Glutamatergic neuron (in vitro differentiated cells): Measurements from ENCODE around the gene TLR8. TPM values are rescaled to one million over a fixed set of nuclear protein-coding genes. Genes with fewer than 3 reads are reported as not detected.
"Not testable (repeated sequence)": the region's sequence is repeated elsewhere in the genome, so short reads cannot be mapped to it uniquely, and the experiment has no call there.

ENCODE experiments used
- DNase-seq: peaks from one replicate; pipeline ENCODE4 v3.0.0; 2022
- H3K27ac Mint-ChIP-seq: one replicate; pipeline ENCODE4 v1.8.0; 2020; ENCODE audit warnings: mild to moderate bottlenecking, mixed read lengths, inconsistent platforms; ENCODE audit not compliant: unreplicated experiment
- H3K27me3 Mint-ChIP-seq: one replicate; pipeline ENCODE4 v1.8.0; 2020; ENCODE audit warnings: mild to moderate bottlenecking, moderate library complexity, mixed read lengths, inconsistent platforms; ENCODE audit not compliant: unreplicated experiment
- H3K36me3 Mint-ChIP-seq: one replicate; pipeline ENCODE4 v1.8.0; 2020; ENCODE audit warnings: mild to moderate bottlenecking, mixed read lengths, inconsistent platforms; ENCODE audit not compliant: unreplicated experiment
- H3K4me1 Mint-ChIP-seq: one replicate; pipeline ENCODE4 v1.8.0; 2020; ENCODE audit warnings: mild to moderate bottlenecking, low read depth, mixed read lengths, inconsistent platforms; ENCODE audit not compliant: unreplicated experiment
- H3K4me3 Mint-ChIP-seq: one replicate; pipeline ENCODE4 v1.8.0; 2020; ENCODE audit warnings: mild to moderate bottlenecking, mixed read lengths, inconsistent platforms; ENCODE audit not compliant: unreplicated experiment
- H3K9me3 Mint-ChIP-seq: one replicate; pipeline ENCODE4 v1.8.0; 2020; ENCODE audit warnings: mild to moderate bottlenecking, moderate library complexity, mixed read lengths, inconsistent platforms; ENCODE audit not compliant: unreplicated experiment
- CTCF ChIP-seq: fragments of 200-600 bp; sonication (generic); IDR thresholded peaks from one replicate; pipeline ENCODE4 v1.5.0; 2021; ENCODE audit not compliant: partially characterized antibody, unreplicated experiment
- total RNA-seq: library from RNA; stranded (reverse); fragmentation: NEBNext Ultra II Directional; extraction: Animal tissue kit (Norgen Biotek cat#: 25700); gene quantifications from one replicate; pipeline ENCODE4 v1.2.1, GENCODE V29; 2021; ENCODE audit not compliant: unreplicated experiment

Gene TLR8
- total RNA-seq, 1 donor from 2014 or later = not detected

GRCh38 chrX:12961196-12961718 lies 54.8 kb downstream of the TLR8 start:
- H3K9me3 Mint-ChIP-seq = no peaks in the 10 kb centered on the region

GRCh38 chrX:12962041-12962504 lies 55.7 kb downstream of the TLR8 start:
- TF ChIP-seq CTCF = no peak
- Mint-ChIP-seq H3K4me3 (no peak overlapping the region), H3K27ac (no peak overlapping the region), H3K9me3 (no peaks in the 10 kb centered on the region), H3K4me1 (peaks cover 4% of the 10 kb centered on the region), H3K27me3 (no peaks in the 10 kb centered on the region), H3K36me3 (peaks cover 5% of the 10 kb centered on the region)
- DNase-seq = no peak

More at GRCh38 chrX:12961196-12961718, 54.8 kb downstream of the TLR8 start:
- peaks cover 4% of the 10 kb centered on the region for H3K4me1 Mint-ChIP-seq
- TF ChIP-seq CTCF = no peak
- no peak for DNase-seq
- no peak overlapping the region for H3K4me3 Mint-ChIP-seq
- no peaks in the 10 kb centered on the region for H3K27me3 Mint-ChIP-seq
- H3K27ac Mint-ChIP-seq = no peak overlapping the region
- peaks cover 5% of the 10 kb centered on the region for H3K36me3 Mint-ChIP-seq

GRCh38 chrX:12963210-12963850 lies 56.9 kb downstream of the TLR8 start:
- not testable (repeated sequence) for H3K9me3 Mint-ChIP-seq, DNase-seq, H3K36me3 Mint-ChIP-seq, H3K27ac Mint-ChIP-seq, H3K4me3 Mint-ChIP-seq, H3K4me1 Mint-ChIP-seq, H3K27me3 Mint-ChIP-seq

- H3K9me3 Mint-ChIP-seq = no peaks in the 10 kb centered on the region
- H3K4me3 Mint-ChIP-seq = no peak overlapping the region
- no peaks in the 10 kb centered on the region for H3K27me3 Mint-ChIP-seq
- TF ChIP-seq CTCF = no peak
- H3K36me3 Mint-ChIP-seq = peaks cover 5% of the 10 kb centered on the region
- peaks cover 4% of the 10 kb centered on the region for H3K4me1 Mint-ChIP-seq
- DNase-seq = no peak
- peak overlapping the region; percentile 85 for H3K27ac Mint-ChIP-seq
Observed at GRCh38 chrX:12965131-12965940, 58.9 kb downstream of the TLR8 start.

- Mint-ChIP-seq H3K4me1 (peaks cover 10% of the 10 kb centered on the region), H3K9me3 (peaks cover 3% of the 10 kb centered on the region), H3K4me3 (no peak overlapping the region), H3K36me3 (peaks cover 5% of the 10 kb centered on the region), H3K27ac (no peak overlapping the region), H3K27me3 (no peaks in the 10 kb centered on the region)
- no peak for TF ChIP-seq CTCF
- DNase-seq = no peak
Observed at GRCh38 chrX:12966151-12966550, 59.7 kb downstream of the TLR8 start.
